GM12878 (cell line): ENCODE measurements around the gene RCOR1. TPM values are rescaled to one million over a fixed set of nuclear protein-coding genes. Genes with fewer than 3 reads are reported as not detected.
A peak's percentile ranks its signal among the peaks of the same experiment; 100 is the strongest.

Source experiments
- BHLHE40 ChIP-seq, 2 experiments: fragments of 450-650 bp in 1 of 2; IDR thresholded peaks; 2 replicates each; pipeline ENCODE4 v1.6.1; 2011 to 2017; ENCODE audit warnings: low read depth in 2 of 2, borderline replicate concordance in 1 of 2, improper control_type of control experiment in 1 of 2, low read length in 1 of 2, mild to moderate bottlenecking in 1 of 2
- CBX5 ChIP-seq: sonication (generic); IDR thresholded peaks from 2 replicates; pipeline ENCODE4 v1.6.1; 2016; ENCODE audit warnings: low read depth, moderate library complexity, mild to moderate bottlenecking, inconsistent platforms
- E4F1 ChIP-seq: fragments of 450-650 bp; IDR thresholded peaks from 2 replicates; pipeline ENCODE4 v1.6.1; 2018; ENCODE audit warnings: borderline replicate concordance, mild to moderate bottlenecking; ENCODE audit not compliant: partially characterized antibody
- EGR1 ChIP-seq, 2 experiments: IDR thresholded peaks; 1 replicate in 1 of 2; 2 replicates in 1 of 2; pipeline ENCODE4 v1.6.1; 2011 to 2012; ENCODE audit warnings: low read depth in 2 of 2, low read length in 2 of 2, borderline replicate concordance in 1 of 2, mild to moderate bottlenecking in 1 of 2, moderate library complexity in 1 of 2
- EP300 ChIP-seq, 2 experiments: fragments of 150-350 bp in 1 of 2; IDR thresholded peaks; 2 replicates each; pipeline ENCODE4 v1.6.1; 2011 to 2012; ENCODE audit warnings: low read depth in 2 of 2, low read length in 2 of 2, borderline replicate concordance in 1 of 2, improper control_type of control experiment in 1 of 2, inconsistent platforms in 1 of 2; ENCODE audit not compliant: control insufficient read depth in 1 of 2
- ETV6 ChIP-seq, 2 experiments: fragments of 450-650 bp in 1 of 2; IDR thresholded peaks in 1 of 2; conservative IDR thresholded peaks in 1 of 2; 2 replicates each; pipeline ENCODE4 v1.6.1; 2014; ENCODE audit warnings: antibody characterized with exemption in 1 of 2, borderline replicate concordance in 1 of 2, low read depth in 1 of 2, mild to moderate bottlenecking in 1 of 2, moderate library complexity in 1 of 2
- EZH2 ChIP-seq: IDR thresholded peaks from 2 replicates; pipeline ENCODE4 v1.6.1; 2012; ENCODE audit warnings: low read depth, mild to moderate bottlenecking, control low read depth, inconsistent platforms, low read length, borderline replicate concordance; ENCODE audit not compliant: control insufficient read depth
- FOXM1 ChIP-seq: IDR thresholded peaks from 2 replicates; pipeline ENCODE4 v1.6.1; 2012; ENCODE audit warnings: low read depth, mild to moderate bottlenecking, inconsistent platforms, low read length, moderate library complexity
- GABPA ChIP-seq: IDR thresholded peaks from 2 replicates; pipeline ENCODE4 v1.6.1; 2014; ENCODE audit warnings: antibody characterized with exemption, low read depth, mild to moderate bottlenecking, inconsistent platforms
- HDAC2 ChIP-seq: fragments of 200-600 bp; sonication (generic); IDR thresholded peaks from 2 replicates; pipeline ENCODE4 v1.6.1; 2017
- JUNB ChIP-seq: IDR thresholded peaks from 2 replicates; pipeline ENCODE4 v1.6.1; 2016; ENCODE audit warnings: antibody characterized with exemption, mild to moderate bottlenecking
- MEF2A ChIP-seq: IDR thresholded peaks from 2 replicates; pipeline ENCODE4 v1.6.1; 2011; ENCODE audit warnings: low read depth, mild to moderate bottlenecking, low read length, moderate library complexity; ENCODE audit not compliant: insufficient read depth
- MTA3 ChIP-seq: IDR thresholded peaks from 2 replicates; pipeline ENCODE4 v1.6.1; 2012; ENCODE audit warnings: low read length, inconsistent platforms, borderline replicate concordance
- NFIC ChIP-seq: IDR thresholded peaks from 2 replicates; pipeline ENCODE4 v1.6.1; 2012; ENCODE audit warnings: low read depth, mild to moderate bottlenecking, inconsistent platforms, low read length, moderate library complexity
- NFXL1 ChIP-seq: fragments of 450-650 bp; IDR thresholded peaks from 2 replicates; pipeline ENCODE4 v1.6.1; 2017; ENCODE audit warnings: antibody characterized with exemption, mild to moderate bottlenecking, borderline replicate concordance
- POLR2AphosphoS5 ChIP-seq: IDR thresholded peaks from 2 replicates; pipeline ENCODE4 v1.6.1; 2011; ENCODE audit warnings: mild to moderate bottlenecking, low read length, inconsistent platforms
- RUNX3 ChIP-seq: IDR thresholded peaks from 2 replicates; pipeline ENCODE4 v1.6.1; 2012; ENCODE audit warnings: low read length, inconsistent platforms
- SMAD1 ChIP-seq: fragments of 450-650 bp; IDR thresholded peaks from 2 replicates; pipeline ENCODE4 v1.6.1; 2018; ENCODE audit warnings: mild to moderate bottlenecking, low read depth; ENCODE audit not compliant: partially characterized antibody
- SP1 ChIP-seq: IDR thresholded peaks from one replicate; pipeline ENCODE4 v1.6.1; 2011; ENCODE audit warnings: low read depth, low read length
- SRF ChIP-seq, 2 experiments: IDR thresholded peaks; 2 replicates each; pipeline ENCODE4 v1.6.1; 2011; ENCODE audit warnings: low read depth in 2 of 2, low read length in 2 of 2, mild to moderate bottlenecking in 1 of 2, moderate library complexity in 1 of 2
- STAT1 ChIP-seq: fragments of 450-650 bp; conservative IDR thresholded peaks from 2 replicates; pipeline ENCODE4 v1.6.1; 2014; ENCODE audit warnings: antibody characterized with exemption, mild to moderate bottlenecking
- TAF1 ChIP-seq: IDR thresholded peaks from 2 replicates; pipeline ENCODE4 v1.6.1; 2011; ENCODE audit warnings: mild to moderate bottlenecking, low read depth, low read length, borderline replicate concordance
- WRNIP1 ChIP-seq: IDR thresholded peaks from 2 replicates; pipeline ENCODE4 v1.6.1; 2011; ENCODE audit warnings: low read depth, low read length, improper control_type of control experiment, borderline replicate concordance
- YBX1 ChIP-seq: fragments of 450-650 bp; IDR thresholded peaks from 2 replicates; pipeline ENCODE4 v1.6.1; 2016; ENCODE audit warnings: antibody characterized with exemption
- ZNF217 ChIP-seq: fragments of 450-650 bp; IDR thresholded peaks from 2 replicates; pipeline ENCODE4 v1.6.1; 2017; ENCODE audit warnings: antibody characterized with exemption, mild to moderate bottlenecking
- ZNF384 ChIP-seq: IDR thresholded peaks from 2 replicates; pipeline ENCODE4 v1.6.1; 2012; ENCODE audit warnings: low read depth, mild to moderate bottlenecking, low read length, improper control_type of control experiment, borderline replicate concordance
- polyA plus RNA-seq, 11 experiments: library from polyadenylated mRNA; depleted of rRNA in 4 of 11; unstranded in 6 of 11; stranded (reverse) in 5 of 11; fragments of >200 nt; fragmentation: Nextera tagmentation in 4 of 11; fragmentation: Illumina TruSeq in 1 of 11; extraction: Ambion mirVana in 4 of 11; extraction: Trizol in 1 of 11; gene quantifications; 1 replicate in 1 of 11; 2 replicates in 10 of 11; pipeline versions ENCODE4 v1.2.1 to v1.2.3, GENCODE V29; 2011 to 2016; ENCODE audit warnings: inconsistent platforms in 2 of 11, missing spikeins in 2 of 11, low read depth in 1 of 11
- total RNA-seq, 4 experiments: library from RNA; depleted of rRNA in 3 of 4; stranded (reverse); fragments of >200 nt in 3 of 4; fragmentation: Illumina TruSeq in 1 of 4; extraction: Trizol in 1 of 4; gene quantifications; 2 replicates each; pipeline versions ENCODE4 v1.2.1 to v1.2.3, GENCODE V29; 2013 to 2021

RCOR1 gene
- total and polyA plus RNA-seq, 10 of the 15 experiments (the other 5 are each of a cell fraction or from before 2014, with no cell fraction given) = 1.6 to 12.2 (median 4.4) TPM

GRCh38 chr14:102764220-102764671, 171.8 kb downstream of the RCOR1 start (continued):
- TF ChIP-seq TAF1 (no peak; the same call in 1 of the 2 replicates), EZH2 (no peak), WRNIP1 (no peak), NFXL1 (no peak), SMAD1 (peak; percentile 42), NFIC (peak; percentile 90), STAT1 (no peak), EP300 (IDR thresholded peaks at IDR 0.05; ENCODE audit: borderline replicate concordance in 1 of 2, control insufficient read depth in 1 of 2, low read depth in 2 of 2, low read length in 2 of 2) (peak; percentile 51 to 73; a peak in 2 of 4 replicates), RUNX3 (peak; percentile 89), POLR2AphosphoS5 (no peak), E4F1 (peak; percentile 36), SP1 (peak; percentile 3), HDAC2 (no peak), YBX1 (no peak), MEF2A (peak; percentile 84), ETV6 (conservative IDR thresholded peaks at IDR 0.05 in 1 of 2, IDR thresholded peaks at IDR 0.05 in 1 of 2; ENCODE audit: borderline replicate concordance in 1 of 2, low read depth in 1 of 2) (peak in 1 of 2 experiments; percentile 99; a peak in 2 of 4 replicates), FOXM1 (peak; percentile 89), ZNF217 (no peak), EGR1 (IDR thresholded peaks at IDR 0.05; ENCODE audit: borderline replicate concordance in 1 of 2, low read depth in 2 of 2, low read length in 2 of 2) (peak in 1 of 2 experiments; percentile 73; a peak in 1 of 3 replicates), ZNF384 (no peak), JUNB (peak; percentile 88), CBX5 (peak; percentile 66; the same call in 1 of the 2 replicates), MTA3 (0 out of 2 replicates have a peak, but pooled peaks have one; percentile 54), SRF (IDR thresholded peaks at IDR 0.05; ENCODE audit: low read depth in 2 of 2, low read length in 2 of 2) (0 out of 4 replicates have a peak, but pooled peaks of 1 of the 2 experiments have one; percentile 17), BHLHE40 (IDR thresholded peaks at IDR 0.05; ENCODE audit: borderline replicate concordance in 1 of 2, low read depth in 2 of 2, low read length in 1 of 2) (peak; percentile 77 to 79; a peak in 3 of 4 replicates), GABPA (peak; percentile 57; the same call in 1 of the 2 replicates)
